Natural killer cell (primary cell): Measurements from ENCODE around the gene USP36. TPM values are rescaled to one million over a fixed set of nuclear protein-coding genes. Genes with fewer than 3 reads are reported as not detected.

Experiments
- ATAC-seq, 3 donors: fragments of 150-1000 bp in 2 of 3; fragments of 200-7000 bp in 1 of 3; cut with Tn5 transposase; 1 replicate in 1 of 3; 2 replicates in 2 of 3; pipeline ENCODE4 v1.10.0; 2021; ENCODE audit warnings: mild to moderate bottlenecking in 2 of 3, moderate library complexity in 2 of 3
- DNase-seq, 2 donors: peaks; one replicate each; pipeline versions ENCODE4 v3.0.0 to v3.0.0-alpha.2; 2013 to 2021; ENCODE audit warnings: mixed read lengths in 1 of 2
- H3K27ac ChIP-seq: one replicate; pipeline ENCODE4 v1.5.1; 2013; ENCODE audit warnings: mild to moderate bottlenecking, low read length
- H3K27me3 ChIP-seq: one replicate; pipeline ENCODE4 v1.6.1; 2013; ENCODE audit warnings: low read length; ENCODE audit not compliant: control insufficient read depth, insufficient read depth
- H3K36me3 ChIP-seq: one replicate; pipeline ENCODE4 v1.6.1; 2013; ENCODE audit warnings: low read length; ENCODE audit not compliant: control insufficient read depth, insufficient read depth
- H3K4me1 ChIP-seq: one replicate; pipeline ENCODE4 v1.6.1; 2013; ENCODE audit warnings: low read length; ENCODE audit not compliant: control insufficient read depth, insufficient read depth
- H3K4me3 ChIP-seq: one replicate; pipeline ENCODE4 v1.5.1; 2013; ENCODE audit warnings: low read length
- H3K9me3 ChIP-seq: one replicate; pipeline ENCODE4 v1.6.1; 2013; ENCODE audit warnings: low read length; ENCODE audit not compliant: control insufficient read depth, insufficient read depth
- H3K27ac Mint-ChIP-seq, 2 donors: one replicate each; pipeline ENCODE4 v1.8.0; 2022; ENCODE audit warnings: mild to moderate bottlenecking in 2 of 2, mixed read lengths in 2 of 2, moderate library complexity in 1 of 2
- H3K27me3 Mint-ChIP-seq, 2 donors: one replicate each; pipeline ENCODE4 v1.8.0; 2022; ENCODE audit warnings: low read depth in 2 of 2, mixed read lengths in 2 of 2
- H3K36me3 Mint-ChIP-seq: one replicate; pipeline ENCODE4 v1.8.0; 2022; ENCODE audit warnings: mixed read lengths
- H3K4me1 Mint-ChIP-seq, 2 donors: one replicate each; pipeline ENCODE4 v1.8.0; 2022; ENCODE audit warnings: mixed read lengths in 2 of 2
- H3K4me3 Mint-ChIP-seq: one replicate; pipeline ENCODE4 v1.8.0; 2022; ENCODE audit warnings: mild to moderate bottlenecking, moderate library complexity, mixed read lengths
- H3K9me3 Mint-ChIP-seq, 2 donors: one replicate each; pipeline ENCODE4 v1.8.0; 2022; ENCODE audit warnings: mixed read lengths in 2 of 2
- CTCF ChIP-seq: fragments of 200-600 bp; IDR thresholded peaks from one replicate; pipeline ENCODE4 v1.8.0; 2022; ENCODE audit warnings: antibody characterized with exemption
- WGBS: methylation state at CpG from one replicate; pipeline ENCODE4 v1.1.7; 2013; ENCODE audit warnings: missing lambda C conversion rate; ENCODE audit not compliant: insufficient coverage; 5-methylcytosine and 5-hydroxymethylcytosine counted together
- intact Hi-C: fragments of 100-400 bp; cut with micrococcal nuclease; formaldehyde crosslinking; loops from one replicate; pipeline ENCODE4 v1.14.2; 2022
- total RNA-seq, 4 donors: library from RNA; stranded (reverse); fragments of 120-200 nt in 1 of 4; gene quantifications; one replicate each; pipeline versions ENCODE4 v1.2.3 to v1.2.4, GENCODE V29; 2013 to 2022

USP36 gene
- total RNA-seq, 3 donors from 2014 or later (not counting 1 experiment from before 2014, with no cell fraction given), result 241 to 304 (median 270) TPM

GRCh38 chr17:78766743-78767294 lies 73.8 kb downstream of the USP36 start:
- no peak overlapping the region for H3K4me3 ChIP-seq
- DNase-seq (no peak), ATAC-seq (peak in 2 of 3 donors; percentile 48 to 57)
- 74% methylated on average over 5 of the region's 5 CpGs for WGBS
- Mint-ChIP-seq H3K4me1 (peaks cover 30 to 33% of the 10 kb centered on the region in 2 donors), H3K9me3 (no peaks in the 10 kb centered on the region), H3K36me3 (no peaks in the 10 kb centered on the region), H3K27me3 (no peaks in the 10 kb centered on the region), H3K4me3 (no peak overlapping the region), H3K27ac (no peak overlapping the region)
- peak overlapping the region; percentile 18 for H3K27ac ChIP-seq
- H3K9me3 ChIP-seq, result no peaks in the 10 kb centered on the region
- intact Hi-C loops, result no loop called here
- H3K36me3 ChIP-seq, result no peaks in the 10 kb centered on the region
- no peaks in the 10 kb centered on the region for H3K27me3 ChIP-seq
- no peak for TF ChIP-seq CTCF
- peaks cover 84% of the 10 kb centered on the region for H3K4me1 ChIP-seq

GRCh38 chr17:78766225-78766624 lies 74.4 kb downstream of the USP36 start:
- H3K4me3 Mint-ChIP-seq, result no peak overlapping the region
- Histone ChIP-seq H3K27ac (peak overlapping the region; percentile 10), H3K4me3 (no peak overlapping the region), H3K36me3 (no peaks in the 10 kb centered on the region), H3K27me3 (no peaks in the 10 kb centered on the region), H3K9me3 (no peaks in the 10 kb centered on the region), H3K4me1 (peaks cover 84% of the 10 kb centered on the region)
- ATAC-seq (no peak), DNase-seq (no peak)
- no peaks in the 10 kb centered on the region for H3K27me3 Mint-ChIP-seq
- no peak overlapping the region for H3K27ac Mint-ChIP-seq
- H3K36me3 Mint-ChIP-seq, result no peaks in the 10 kb centered on the region
- no peaks in the 10 kb centered on the region for H3K9me3 Mint-ChIP-seq
- peaks cover 28 to 36% of the 10 kb centered on the region in 2 donors for H3K4me1 Mint-ChIP-seq
- TF ChIP-seq CTCF, result no peak
- intact Hi-C loops, result no loop called here
- WGBS, result 55% methylated on average over 2 of the region's 2 CpGs

- H3K4me1 Mint-ChIP-seq, result peaks cover 28 to 40% of the 10 kb centered on the region in 2 donors
Observed at GRCh38 chr17:78765821-78766220, 74.8 kb downstream of the USP36 start.

More at GRCh38 chr17:78765821-78766220, 74.8 kb downstream of the USP36 start:
- no peak overlapping the region for H3K27ac Mint-ChIP-seq
- Histone ChIP-seq H3K27me3 (no peaks in the 10 kb centered on the region), H3K9me3 (no peaks in the 10 kb centered on the region), H3K4me3 (no peak overlapping the region), H3K36me3 (no peaks in the 10 kb centered on the region), H3K27ac (peak overlapping the region; percentile 21), H3K4me1 (peaks cover 84% of the 10 kb centered on the region)
- no peak for TF ChIP-seq CTCF
- WGBS, result 84% methylated on average over 2 of the region's 3 CpGs
- ATAC-seq (no peak), DNase-seq (no peak)
- no peaks in the 10 kb centered on the region for H3K27me3 Mint-ChIP-seq
- intact Hi-C loops, result no loop called here
- H3K9me3 Mint-ChIP-seq, result no peaks in the 10 kb centered on the region
- H3K36me3 Mint-ChIP-seq, result no peaks in the 10 kb centered on the region
- peak overlapping the region; percentile 26 for H3K4me3 Mint-ChIP-seq
